Measurements from ENCODE around the gene TSG101. TPM values are rescaled to one million over a fixed set of nuclear protein-coding genes. Genes with fewer than 3 reads are reported as not detected.
A peak's percentile ranks its signal among the peaks of the same experiment; 100 is the strongest.

TSG101 gene
- total RNA-seq, 1 donor = 96.1 TPM

DNA sequence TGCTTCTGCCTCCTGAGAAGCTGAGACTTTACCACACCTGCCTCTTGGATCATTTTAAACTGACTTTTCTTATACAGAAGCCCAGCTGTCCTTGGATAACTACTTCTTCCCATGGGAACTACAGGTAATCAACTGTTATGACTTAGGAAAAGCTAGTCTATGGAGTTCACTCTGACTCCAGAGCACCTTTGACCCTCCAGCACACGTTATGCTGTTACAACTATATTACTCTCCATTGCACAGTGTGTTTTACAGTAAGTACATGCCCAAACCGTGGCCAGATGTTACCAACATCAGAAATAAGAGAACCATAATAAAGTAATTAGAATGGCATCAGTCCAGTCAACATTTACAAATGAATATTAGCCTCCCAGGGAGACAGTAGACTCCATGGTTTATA, 21.3 kb upstream of the TSG101 start:
- no peak for DNase-seq (ENCODE audit: low read depth)
- TF ChIP-seq, protein P1, sequence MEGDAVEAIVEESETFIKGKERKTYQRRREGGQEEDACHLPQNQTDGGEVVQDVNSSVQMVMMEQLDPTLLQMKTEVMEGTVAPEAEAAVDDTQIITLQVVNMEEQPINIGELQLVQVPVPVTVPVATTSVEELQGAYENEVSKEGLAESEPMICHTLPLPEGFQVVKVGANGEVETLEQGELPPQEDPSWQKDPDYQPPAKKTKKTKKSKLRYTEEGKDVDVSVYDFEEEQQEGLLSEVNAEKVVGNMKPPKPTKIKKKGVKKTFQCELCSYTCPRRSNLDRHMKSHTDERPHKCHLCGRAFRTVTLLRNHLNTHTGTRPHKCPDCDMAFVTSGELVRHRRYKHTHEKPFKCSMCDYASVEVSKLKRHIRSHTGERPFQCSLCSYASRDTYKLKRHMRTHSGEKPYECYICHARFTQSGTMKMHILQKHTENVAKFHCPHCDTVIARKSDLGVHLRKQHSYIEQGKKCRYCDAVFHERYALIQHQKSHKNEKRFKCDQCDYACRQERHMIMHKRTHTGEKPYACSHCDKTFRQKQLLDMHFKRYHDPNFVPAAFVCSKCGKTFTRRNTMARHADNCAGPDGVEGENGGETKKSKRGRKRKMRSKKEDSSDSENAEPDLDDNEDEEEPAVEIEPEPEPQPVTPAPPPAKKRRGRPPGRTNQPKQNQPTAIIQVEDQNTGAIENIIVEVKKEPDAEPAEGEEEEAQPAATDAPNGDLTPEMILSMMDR (IDR thresholded peaks at IDR 0.05; ENCODE audit: insufficient read depth, low read length) = no peak
- H3K4me3 ChIP-seq (ENCODE audit: low read depth, low read length) = no peak overlapping the region

DNA sequence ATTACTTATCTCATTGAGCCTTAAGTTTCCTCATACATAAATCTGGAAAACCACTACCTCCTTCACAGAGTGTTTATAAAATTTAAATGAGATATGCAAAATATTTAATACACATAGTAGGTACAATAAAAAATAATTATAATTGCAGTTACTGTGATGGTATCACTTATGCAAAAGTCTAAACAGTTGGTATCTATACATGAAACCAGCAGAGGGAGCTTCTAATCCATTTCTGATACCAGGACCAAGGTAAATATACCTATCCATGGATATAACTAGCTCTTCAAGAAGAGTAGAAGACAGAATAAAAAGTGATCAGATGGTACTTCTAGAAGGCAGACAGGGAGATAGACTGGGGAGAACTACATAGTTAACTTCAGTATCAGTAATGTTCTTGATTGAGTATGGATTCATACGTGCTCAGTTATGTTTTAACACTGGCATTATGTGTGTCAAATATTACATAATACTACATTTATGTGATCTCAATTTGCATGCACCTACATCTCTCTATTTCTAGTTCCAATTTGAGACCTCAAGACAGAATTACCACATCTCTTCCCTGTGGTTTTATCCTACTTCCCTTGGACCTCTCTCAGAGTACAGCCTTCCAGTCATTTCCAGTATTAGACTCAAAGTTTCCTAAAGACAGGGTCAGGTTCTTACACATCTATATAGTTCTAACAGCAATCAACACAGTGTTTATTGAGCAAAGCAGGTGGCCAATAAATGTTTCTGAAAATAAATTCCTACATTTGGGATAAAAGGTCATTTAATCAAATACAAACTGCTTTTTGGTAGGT, 13.7 kb upstream of the TSG101 start:
- TF ChIP-seq, protein P1 (IDR thresholded peaks at IDR 0.05; ENCODE audit: insufficient read depth, low read length) = peak; percentile 29
- DNase-seq (ENCODE audit: low read depth) = peak; percentile 26
- no peak overlapping the region for H3K4me3 ChIP-seq (ENCODE audit: low read depth, low read length)

DNA sequence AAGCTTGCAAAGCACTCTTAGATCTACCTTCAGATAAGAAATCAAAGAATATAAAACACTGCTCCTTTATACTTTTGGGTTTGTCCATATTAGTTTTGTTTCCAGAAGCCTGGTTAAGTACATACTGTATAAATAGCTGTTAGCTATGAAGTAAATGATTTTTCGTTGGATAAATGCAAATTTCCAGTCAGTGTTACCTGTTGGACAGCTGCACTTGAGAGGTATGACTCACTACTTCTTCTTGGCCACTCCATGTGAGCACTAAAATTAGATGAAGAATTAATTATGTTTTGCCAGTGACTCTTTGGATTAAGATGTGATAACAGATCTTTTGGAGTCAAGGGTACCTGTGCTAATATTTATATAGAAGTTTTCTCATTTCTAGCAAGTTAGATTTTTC, 9.5 kb upstream of the TSG101 start:
- H3K4me3 ChIP-seq (ENCODE audit: low read depth, low read length) = no peak overlapping the region
- TF ChIP-seq, protein P1 (IDR thresholded peaks at IDR 0.05; ENCODE audit: insufficient read depth, low read length) = no peak
- DNase-seq (ENCODE audit: low read depth) = no peak

DNA sequence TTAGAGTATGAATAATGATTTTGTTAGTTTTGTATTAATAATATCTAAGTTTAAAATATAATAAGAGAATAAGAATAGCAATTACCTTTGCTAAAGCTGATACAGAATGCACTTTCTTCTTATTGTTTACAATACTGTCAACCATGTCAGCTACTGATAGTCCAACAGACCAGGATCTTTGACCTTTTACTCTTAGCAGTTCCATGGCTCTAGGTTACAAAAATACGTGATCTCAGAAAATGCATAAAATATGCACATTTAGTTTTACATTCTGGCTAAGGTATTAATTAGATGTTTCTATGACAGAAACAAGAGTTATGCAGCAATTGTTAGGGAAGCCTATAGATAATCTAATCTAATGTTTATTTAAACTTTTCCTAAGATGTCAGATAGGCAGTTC, 7.5 kb upstream of the TSG101 start:
- no peak for DNase-seq (ENCODE audit: low read depth)
- TF ChIP-seq, protein P1 (IDR thresholded peaks at IDR 0.05; ENCODE audit: insufficient read depth, low read length) = no peak
- no peak overlapping the region for H3K4me3 ChIP-seq (ENCODE audit: low read depth, low read length)

DNA sequence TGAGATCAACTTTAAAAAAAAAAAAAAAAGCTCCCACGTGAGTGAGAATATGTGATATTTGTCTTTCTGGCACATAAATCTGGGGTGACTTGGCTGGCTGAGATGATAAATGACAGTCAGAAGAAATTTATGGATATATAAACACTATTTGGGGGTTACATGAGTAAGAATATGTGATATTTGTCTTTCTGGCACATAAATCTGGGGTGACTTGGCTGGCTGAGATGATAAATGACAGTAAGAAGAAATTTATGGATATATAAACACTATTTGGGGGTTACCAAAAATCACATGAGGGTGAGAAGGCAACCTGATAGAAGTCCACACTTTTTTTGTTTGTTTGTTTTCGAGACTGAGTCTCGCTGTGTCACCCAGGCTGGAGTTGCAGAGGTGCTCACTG, 6.6 kb upstream of the TSG101 start:
- no peak overlapping the region for H3K4me3 ChIP-seq (ENCODE audit: low read depth, low read length)
- DNase-seq (ENCODE audit: low read depth) = no peak
- TF ChIP-seq, protein P1 (IDR thresholded peaks at IDR 0.05; ENCODE audit: insufficient read depth, low read length) = no peak

DNA sequence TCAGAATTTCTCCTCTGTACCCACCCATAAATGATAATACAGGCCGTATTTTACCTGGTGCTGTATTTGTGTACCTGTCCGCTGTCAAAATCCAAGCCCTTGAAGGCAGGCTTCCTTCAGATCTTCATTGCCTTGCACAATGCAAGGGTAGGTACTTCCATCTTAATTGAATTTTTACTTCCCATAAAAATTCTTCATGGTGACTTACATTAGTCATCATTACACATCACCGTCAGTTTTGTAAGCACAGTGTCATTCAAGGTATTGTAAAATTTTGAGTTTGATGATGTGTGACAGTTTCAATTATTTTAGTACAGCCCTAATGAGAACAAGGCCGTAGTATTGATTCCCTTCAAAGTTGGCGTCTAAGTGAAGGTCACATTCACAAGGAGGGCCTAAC, 770 bp upstream of the TSG101 start:
- TF ChIP-seq, protein P1 (IDR thresholded peaks at IDR 0.05; ENCODE audit: insufficient read depth, low read length) = no peak
- peak; percentile 16 for DNase-seq (ENCODE audit: low read depth)
- H3K4me3 ChIP-seq (ENCODE audit: low read depth, low read length) = peak overlapping the region; percentile 90

DNA sequence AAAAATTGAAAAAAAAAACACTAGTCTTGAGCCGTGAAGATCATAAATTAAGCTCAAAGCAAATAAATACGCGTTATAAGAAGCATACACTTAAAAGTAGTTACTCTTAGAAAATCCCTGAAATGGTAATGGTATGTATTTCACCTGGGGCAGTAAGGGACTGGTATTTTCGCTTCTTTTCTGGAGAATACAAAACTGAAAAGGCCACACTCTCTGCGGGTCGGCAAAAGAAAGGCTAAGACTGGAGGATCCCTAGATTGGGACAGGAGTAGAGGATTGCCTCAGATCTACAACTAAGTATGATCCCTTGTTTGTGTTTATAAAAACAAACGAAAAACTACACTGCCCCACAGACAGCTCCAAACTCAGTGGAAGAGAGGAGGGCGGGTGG, 617 bp downstream of the TSG101 start:
- peak overlapping the region; percentile 90 for H3K4me3 ChIP-seq (ENCODE audit: low read depth, low read length)
- peak; percentile 15 for DNase-seq (ENCODE audit: low read depth)
- TF ChIP-seq, protein P1 (IDR thresholded peaks at IDR 0.05; ENCODE audit: insufficient read depth, low read length) = no peak
